ENCODE measurements around the gene MICAL3. TPM values are rescaled to one million over a fixed set of nuclear protein-coding genes. Genes with fewer than 3 reads are reported as not detected.

MICAL3 gene
- total and polyA plus RNA-seq, 9 of the 15 experiments (the other 6 are each of a cell fraction or from before 2014, with no cell fraction given), result 0.53 to 32.1 (median 12.3) TPM

- TF ChIP-seq, protein P1, sequence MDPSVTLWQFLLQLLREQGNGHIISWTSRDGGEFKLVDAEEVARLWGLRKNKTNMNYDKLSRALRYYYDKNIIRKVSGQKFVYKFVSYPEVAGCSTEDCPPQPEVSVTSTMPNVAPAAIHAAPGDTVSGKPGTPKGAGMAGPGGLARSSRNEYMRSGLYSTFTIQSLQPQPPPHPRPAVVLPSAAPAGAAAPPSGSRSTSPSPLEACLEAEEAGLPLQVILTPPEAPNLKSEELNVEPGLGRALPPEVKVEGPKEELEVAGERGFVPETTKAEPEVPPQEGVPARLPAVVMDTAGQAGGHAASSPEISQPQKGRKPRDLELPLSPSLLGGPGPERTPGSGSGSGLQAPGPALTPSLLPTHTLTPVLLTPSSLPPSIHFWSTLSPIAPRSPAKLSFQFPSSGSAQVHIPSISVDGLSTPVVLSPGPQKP (CRISPR knock-in tag; IDR thresholded peaks at IDR 0.05), result no peak
- TF ChIP-seq BRF1 (IDR thresholded peaks at IDR 0.05; ENCODE audit: borderline replicate concordance, extremely low read depth, insufficient read length) (no peak), NUFIP1 (IDR thresholded peaks at IDR 0.05; ENCODE audit: partially characterized antibody) (no peak), RBM17 (IDR thresholded peaks at IDR 0.05; ENCODE audit: borderline replicate concordance, low read depth, low read length) (no peak), NFXL1 (CRISPR knock-in tag; IDR thresholded peaks at IDR 0.05) (no peak), AFF4 (CRISPR knock-in tag; IDR thresholded peaks at IDR 0.05) (peak; percentile 75), SNRNP70 (optimal IDR thresholded peaks at IDR 0.05; ENCODE audit: low read depth, low read length) (no peak), FOXK1 (CRISPR knock-in tag; IDR thresholded peaks at IDR 0.05; ENCODE audit: borderline replicate concordance) (no peak), DMBX1 (CRISPR knock-in tag; IDR thresholded peaks at IDR 0.05; ENCODE audit: borderline replicate concordance) (peak; percentile 48; the same call in 1 of the 2 replicates), RBFOX2 (IDR thresholded peaks at IDR 0.05; ENCODE audit: low read depth, low read length) (0 out of 2 replicates have a peak, but pooled peaks have one; percentile 17), HES1 (IDR thresholded peaks at IDR 0.05; ENCODE audit: low read depth) (peak; percentile 71), ZSCAN29 (IDR thresholded peaks at IDR 0.05) (no peak), POLR2H (tag; IDR thresholded peaks at IDR 0.05; ENCODE audit: low read depth) (no peak), MTF1 (CRISPR knock-in tag; IDR thresholded peaks at IDR 0.05; ENCODE audit: borderline replicate concordance) (no peak)
- TF ChIP-seq, protein P2, sequence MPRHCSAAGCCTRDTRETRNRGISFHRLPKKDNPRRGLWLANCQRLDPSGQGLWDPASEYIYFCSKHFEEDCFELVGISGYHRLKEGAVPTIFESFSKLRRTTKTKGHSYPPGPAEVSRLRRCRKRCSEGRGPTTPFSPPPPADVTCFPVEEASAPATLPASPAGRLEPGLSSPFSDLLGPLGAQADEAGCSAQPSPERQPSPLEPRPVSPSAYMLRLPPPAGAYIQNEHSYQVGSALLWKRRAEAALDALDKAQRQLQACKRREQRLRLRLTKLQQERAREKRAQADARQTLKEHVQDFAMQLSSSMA (CRISPR knock-in tag; IDR thresholded peaks at IDR 0.05), result peak; percentile 95
- TF ChIP-seq, protein P3, sequence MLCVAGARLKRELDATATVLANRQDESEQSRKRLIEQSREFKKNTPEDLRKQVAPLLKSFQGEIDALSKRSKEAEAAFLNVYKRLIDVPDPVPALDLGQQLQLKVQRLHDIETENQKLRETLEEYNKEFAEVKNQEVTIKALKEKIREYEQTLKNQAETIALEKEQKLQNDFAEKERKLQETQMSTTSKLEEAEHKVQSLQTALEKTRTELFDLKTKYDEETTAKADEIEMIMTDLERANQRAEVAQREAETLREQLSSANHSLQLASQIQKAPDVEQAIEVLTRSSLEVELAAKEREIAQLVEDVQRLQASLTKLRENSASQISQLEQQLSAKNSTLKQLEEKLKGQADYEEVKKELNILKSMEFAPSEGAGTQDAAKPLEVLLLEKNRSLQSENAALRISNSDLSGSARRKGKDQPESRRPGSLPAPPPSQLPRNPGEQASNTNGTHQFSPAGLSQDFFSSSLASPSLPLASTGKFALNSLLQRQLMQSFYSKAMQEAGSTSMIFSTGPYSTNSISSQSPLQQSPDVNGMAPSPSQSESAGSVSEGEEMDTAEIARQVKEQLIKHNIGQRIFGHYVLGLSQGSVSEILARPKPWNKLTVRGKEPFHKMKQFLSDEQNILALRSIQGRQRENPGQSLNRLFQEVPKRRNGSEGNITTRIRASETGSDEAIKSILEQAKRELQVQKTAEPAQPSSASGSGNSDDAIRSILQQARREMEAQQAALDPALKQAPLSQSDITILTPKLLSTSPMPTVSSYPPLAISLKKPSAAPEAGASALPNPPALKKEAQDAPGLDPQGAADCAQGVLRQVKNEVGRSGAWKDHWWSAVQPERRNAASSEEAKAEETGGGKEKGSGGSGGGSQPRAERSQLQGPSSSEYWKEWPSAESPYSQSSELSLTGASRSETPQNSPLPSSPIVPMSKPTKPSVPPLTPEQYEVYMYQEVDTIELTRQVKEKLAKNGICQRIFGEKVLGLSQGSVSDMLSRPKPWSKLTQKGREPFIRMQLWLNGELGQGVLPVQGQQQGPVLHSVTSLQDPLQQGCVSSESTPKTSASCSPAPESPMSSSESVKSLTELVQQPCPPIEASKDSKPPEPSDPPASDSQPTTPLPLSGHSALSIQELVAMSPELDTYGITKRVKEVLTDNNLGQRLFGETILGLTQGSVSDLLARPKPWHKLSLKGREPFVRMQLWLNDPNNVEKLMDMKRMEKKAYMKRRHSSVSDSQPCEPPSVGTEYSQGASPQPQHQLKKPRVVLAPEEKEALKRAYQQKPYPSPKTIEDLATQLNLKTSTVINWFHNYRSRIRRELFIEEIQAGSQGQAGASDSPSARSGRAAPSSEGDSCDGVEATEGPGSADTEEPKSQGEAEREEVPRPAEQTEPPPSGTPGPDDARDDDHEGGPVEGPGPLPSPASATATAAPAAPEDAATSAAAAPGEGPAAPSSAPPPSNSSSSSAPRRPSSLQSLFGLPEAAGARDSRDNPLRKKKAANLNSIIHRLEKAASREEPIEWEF (CRISPR knock-in tag; IDR thresholded peaks at IDR 0.05), result no peak
Measured at GRCh38 chr22:17786435-17787161, 237.8 kb downstream of the MICAL3 start (continued).

All from K562 (cell line).